Activated T-cell treated with anti-CD3 and anti-CD28 coated beads, Interleukin-2, amount 50 U/mL, for 24 hours (primary cell): ENCODE results near the gene ZSCAN9.
A peak's percentile ranks its signal among the peaks of the same experiment; 100 is the strongest.

Source experiments
- DNase-seq: peaks from one replicate; pipeline ENCODE4 v3.0.0-alpha.2; 2020
- H3K27ac Mint-ChIP-seq: 2 replicates; pipeline ENCODE4 v1.8.0; 2020; ENCODE audit warnings: mild to moderate bottlenecking, mixed read lengths
- H3K27me3 Mint-ChIP-seq: 2 replicates; pipeline ENCODE4 v1.8.0; 2020; ENCODE audit warnings: mixed read lengths
- H3K36me3 Mint-ChIP-seq: 2 replicates; pipeline ENCODE4 v1.8.0; 2020; ENCODE audit warnings: low read depth, mixed read lengths
- H3K4me1 Mint-ChIP-seq: 2 replicates; pipeline ENCODE4 v1.8.0; 2020; ENCODE audit warnings: low read depth, mixed read lengths
- H3K4me3 Mint-ChIP-seq: 2 replicates; pipeline ENCODE4 v1.8.0; 2020; ENCODE audit warnings: mild to moderate bottlenecking, moderate library complexity, mixed read lengths
- H3K9me3 Mint-ChIP-seq: 2 replicates; pipeline ENCODE4 v1.8.0; 2020; ENCODE audit warnings: mixed read lengths

ZSCAN9 gene

DNA sequence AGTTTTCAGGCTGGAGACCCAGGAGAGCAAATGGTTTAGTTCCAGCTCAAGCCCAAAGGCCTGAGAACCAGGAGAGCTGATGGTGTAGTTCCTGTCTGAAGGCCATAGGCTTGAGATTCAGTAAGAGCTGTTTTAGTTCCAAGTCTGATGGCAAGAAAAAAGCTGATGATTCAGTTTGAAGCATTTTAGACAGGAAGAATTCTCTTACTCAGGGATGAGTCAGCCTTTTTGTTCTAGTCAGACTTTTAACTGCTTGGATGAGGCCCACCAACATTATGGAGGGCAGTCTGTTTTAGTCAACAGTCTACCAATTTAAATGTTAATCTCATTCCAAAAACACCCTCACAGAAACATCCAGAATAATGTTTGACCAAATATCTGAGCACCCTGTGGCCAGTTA is 44.4 kb downstream of the ZSCAN9 start:
- Mint-ChIP-seq H3K9me3 (no peaks in the 10 kb centered on the region), H3K4me3 (no peak overlapping the region), H3K27ac (peak overlapping the region; percentile 87), H3K4me1 (peaks cover 35% of the 10 kb centered on the region), H3K36me3 (peaks cover 37% of the 10 kb centered on the region), H3K27me3 (no peaks in the 10 kb centered on the region)
- no peak for DNase-seq

DNA sequence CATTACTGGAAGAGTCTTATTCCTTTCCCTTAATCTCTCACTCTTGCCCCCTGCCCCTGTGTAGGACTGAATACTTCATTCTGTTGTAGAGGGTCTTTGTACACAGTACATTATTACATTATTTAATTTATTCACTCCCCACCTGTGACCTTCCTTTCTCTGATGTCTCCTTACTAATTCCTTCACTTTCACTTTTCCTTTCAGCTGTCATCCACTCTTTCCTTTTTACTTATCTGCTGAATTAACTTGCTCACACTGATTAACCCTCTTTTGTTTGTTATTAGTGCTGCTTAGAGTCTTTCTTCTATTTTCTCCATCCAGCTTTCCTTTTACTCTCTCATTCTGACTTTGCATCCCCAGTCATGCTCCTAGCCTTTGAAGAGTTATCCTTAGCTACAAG is 49.8 kb downstream of the ZSCAN9 start:
- H3K36me3 Mint-ChIP-seq = peaks cover 75% of the 10 kb centered on the region
- H3K27me3 Mint-ChIP-seq = peaks cover under 1% of the 10 kb centered on the region
- DNase-seq = no peak
- H3K9me3 Mint-ChIP-seq = peaks cover 9% of the 10 kb centered on the region
- H3K27ac Mint-ChIP-seq = peak overlapping the region; percentile 72
- no peak overlapping the region for H3K4me3 Mint-ChIP-seq
- peaks cover 20% of the 10 kb centered on the region for H3K4me1 Mint-ChIP-seq

GRCh38 chr6:28277746-28278145 is 52.7 kb downstream of the ZSCAN9 start:
- Mint-ChIP-seq H3K36me3 (peaks cover 61% of the 10 kb centered on the region), H3K27me3 (peaks cover 19% of the 10 kb centered on the region), H3K27ac (no peak overlapping the region), H3K4me3 (no peak overlapping the region), H3K9me3 (peaks cover 14% of the 10 kb centered on the region), H3K4me1 (peaks cover 17% of the 10 kb centered on the region)
- no peak for DNase-seq

DNA sequence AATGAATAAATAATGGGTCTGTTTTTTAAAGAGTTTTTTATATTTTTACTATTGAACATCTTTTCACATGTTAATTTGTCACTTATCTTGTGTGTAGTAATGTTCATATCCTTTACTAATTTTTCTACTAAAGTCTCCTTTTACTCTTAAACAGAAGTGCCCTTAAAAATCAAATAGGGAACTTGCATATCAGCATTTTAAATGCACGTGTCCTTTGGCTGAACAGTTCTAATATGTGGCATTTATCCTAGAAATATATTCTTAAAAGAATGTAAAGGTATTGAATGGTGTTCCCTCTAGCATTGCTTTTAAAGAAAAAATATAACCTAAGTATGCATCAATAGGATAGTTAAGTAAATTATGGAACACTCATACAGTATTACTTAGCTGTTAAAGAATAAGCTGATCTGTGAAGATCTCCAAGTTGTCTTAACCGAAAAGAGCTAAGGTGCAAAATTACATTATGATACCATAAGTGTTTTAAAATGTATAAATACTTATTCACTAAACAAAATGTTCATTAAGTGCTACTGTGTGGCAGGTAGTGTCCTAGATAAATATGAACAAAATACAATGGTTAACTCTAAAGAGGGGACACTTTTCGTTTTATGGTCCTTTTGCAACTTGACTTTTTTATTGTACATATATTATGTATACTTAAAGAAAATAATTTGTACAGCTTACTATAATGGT is 55.7 kb downstream of the ZSCAN9 start:
- Mint-ChIP-seq H3K27ac (no peak overlapping the region), H3K36me3 (peaks cover 43% of the 10 kb centered on the region), H3K9me3 (peaks cover 20% of the 10 kb centered on the region), H3K4me1 (peaks cover 11% of the 10 kb centered on the region), H3K4me3 (peak overlapping the region; percentile 82), H3K27me3 (peaks cover 44% of the 10 kb centered on the region)
- no peak for DNase-seq

DNA sequence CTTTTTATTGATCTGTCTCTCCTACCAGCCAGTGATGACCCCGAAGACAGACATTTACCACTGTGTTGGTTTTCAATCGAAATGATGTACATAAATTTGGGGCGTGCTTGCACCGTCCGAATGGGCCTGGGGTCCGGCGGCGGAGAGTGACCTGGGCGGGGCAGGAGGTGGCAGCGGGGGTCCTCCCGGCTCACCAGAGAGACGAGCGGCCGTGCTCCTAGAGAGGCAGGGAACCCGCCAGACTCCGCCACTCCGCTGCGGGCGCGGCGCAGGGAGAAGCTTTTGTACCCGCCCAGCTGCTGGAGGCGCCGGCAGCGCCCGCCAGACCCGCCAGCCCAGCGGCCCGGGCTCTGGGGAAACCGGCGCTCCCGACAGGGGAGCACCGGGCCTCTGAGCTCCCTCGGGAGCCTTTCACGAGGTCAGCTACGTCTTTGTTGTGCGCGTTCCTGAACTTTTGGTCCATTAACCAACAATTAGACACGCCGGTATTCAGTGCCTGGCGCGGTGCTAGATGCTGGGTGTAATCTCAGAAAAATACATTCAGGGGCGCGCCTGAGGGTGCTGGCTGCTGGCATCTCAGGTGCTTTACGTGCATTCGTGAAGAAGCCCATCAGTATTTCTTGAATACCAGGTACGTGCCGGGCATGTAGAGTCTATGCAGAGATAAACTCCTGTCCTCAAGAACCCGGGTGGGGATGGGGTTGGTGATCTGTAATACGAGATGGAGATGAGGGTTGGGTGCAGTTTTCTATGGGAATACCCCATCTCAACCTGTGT is 56.4 kb downstream of the ZSCAN9 start, which contains the start of gene PGBD1:
PGBD1 (plus strand) TSS at position 285 of the 777 bp plus-strand sequence. CDS start 2,242 bp downstream, outside the sequence.
- H3K4me3 Mint-ChIP-seq = peak within 1 kb of the TSS; percentile 82
- H3K36me3 Mint-ChIP-seq = peaks cover 39% of the 10 kb centered on the region
- H3K27me3 Mint-ChIP-seq = peaks cover 50% of the 10 kb centered on the region
- peak; percentile 75 for DNase-seq
- no peak within 1 kb of the TSS for H3K27ac Mint-ChIP-seq
- H3K9me3 Mint-ChIP-seq = peaks cover 14% of the 10 kb centered on the region
- peaks cover 11% of the 10 kb centered on the region for H3K4me1 Mint-ChIP-seq

DNA sequence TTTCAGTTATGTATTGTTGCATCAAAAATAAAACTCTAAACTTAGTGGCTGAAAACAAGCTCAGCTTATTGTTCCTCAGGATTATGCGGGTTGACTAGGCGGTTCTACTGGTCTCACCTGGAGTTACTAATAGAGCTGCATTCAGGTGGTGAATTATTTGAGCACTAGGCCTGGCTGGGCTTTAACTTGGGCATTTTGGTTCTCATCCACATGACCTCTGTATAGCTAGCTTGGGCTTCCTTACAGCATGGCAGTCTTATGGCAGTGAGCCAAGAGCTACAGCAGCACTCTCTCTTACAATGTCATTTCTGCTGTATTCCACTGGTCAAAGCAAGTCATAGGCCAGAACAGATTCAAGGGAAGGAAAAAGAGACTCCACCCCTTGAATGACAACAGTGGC is 57.9 kb downstream of the ZSCAN9 start:
- Mint-ChIP-seq H3K9me3 (peaks cover 11% of the 10 kb centered on the region), H3K4me1 (peaks cover 11% of the 10 kb centered on the region)
- no peak for DNase-seq

More for the DNA sequence above, 57.9 kb downstream of the ZSCAN9 start:
- Mint-ChIP-seq H3K27me3 (peaks cover 56% of the 10 kb centered on the region), H3K36me3 (peaks cover 36% of the 10 kb centered on the region), H3K27ac (no peak overlapping the region), H3K4me3 (no peak overlapping the region)
